ENCODE data around the gene FGF14. TPM values are rescaled to one million over a fixed set of nuclear protein-coding genes. Genes with fewer than 3 reads are reported as not detected.

FGF14 gene
- total RNA-seq, 3 donors from 2014 or later (not counting 1 experiment from before 2014, with no cell fraction given), result not detected

- H3K4me1 ChIP-seq (ENCODE audit: control insufficient read depth, insufficient read depth, low read length), result no peaks in the 10 kb centered on the region
- no peaks in the 10 kb centered on the region for H3K36me3 ChIP-seq (ENCODE audit: control insufficient read depth, insufficient read depth, low read length)
- TF ChIP-seq, protein P1, sequence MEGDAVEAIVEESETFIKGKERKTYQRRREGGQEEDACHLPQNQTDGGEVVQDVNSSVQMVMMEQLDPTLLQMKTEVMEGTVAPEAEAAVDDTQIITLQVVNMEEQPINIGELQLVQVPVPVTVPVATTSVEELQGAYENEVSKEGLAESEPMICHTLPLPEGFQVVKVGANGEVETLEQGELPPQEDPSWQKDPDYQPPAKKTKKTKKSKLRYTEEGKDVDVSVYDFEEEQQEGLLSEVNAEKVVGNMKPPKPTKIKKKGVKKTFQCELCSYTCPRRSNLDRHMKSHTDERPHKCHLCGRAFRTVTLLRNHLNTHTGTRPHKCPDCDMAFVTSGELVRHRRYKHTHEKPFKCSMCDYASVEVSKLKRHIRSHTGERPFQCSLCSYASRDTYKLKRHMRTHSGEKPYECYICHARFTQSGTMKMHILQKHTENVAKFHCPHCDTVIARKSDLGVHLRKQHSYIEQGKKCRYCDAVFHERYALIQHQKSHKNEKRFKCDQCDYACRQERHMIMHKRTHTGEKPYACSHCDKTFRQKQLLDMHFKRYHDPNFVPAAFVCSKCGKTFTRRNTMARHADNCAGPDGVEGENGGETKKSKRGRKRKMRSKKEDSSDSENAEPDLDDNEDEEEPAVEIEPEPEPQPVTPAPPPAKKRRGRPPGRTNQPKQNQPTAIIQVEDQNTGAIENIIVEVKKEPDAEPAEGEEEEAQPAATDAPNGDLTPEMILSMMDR (IDR thresholded peaks at IDR 0.05), result no peak
- H3K9me3 ChIP-seq (ENCODE audit: control insufficient read depth, insufficient read depth, low read length), result no peaks in the 10 kb centered on the region
- WGBS (ENCODE audit: insufficient coverage), result 86% methylated on average over 2 of the region's 2 CpGs
- H3K27me3 Mint-ChIP-seq (ENCODE audit: low read depth in 2 of 2), result no peaks in the 10 kb centered on the region
- ATAC-seq, result no peak
- intact Hi-C loops (cut with micrococcal nuclease), result no loop called here
- H3K9me3 Mint-ChIP-seq, result peaks cover 11 to 16% of the 10 kb centered on the region in 2 donors
- no peak overlapping the region for H3K4me3 Mint-ChIP-seq
- H3K27ac Mint-ChIP-seq, result no peak overlapping the region
- H3K4me3 ChIP-seq (ENCODE audit: low read length), result no peak overlapping the region
- H3K27me3 ChIP-seq (ENCODE audit: control insufficient read depth, insufficient read depth, low read length), result no peaks in the 10 kb centered on the region
- DNase-seq, result no peak
- H3K4me1 Mint-ChIP-seq, result no peaks in the 10 kb centered on the region
- H3K27ac ChIP-seq (ENCODE audit: low read length), result no peak overlapping the region
- no peaks in the 10 kb centered on the region for H3K36me3 Mint-ChIP-seq
Measured at GRCh38 chr13:101829484-101829883, 572.4 kb downstream of the FGF14 start.

DNA sequence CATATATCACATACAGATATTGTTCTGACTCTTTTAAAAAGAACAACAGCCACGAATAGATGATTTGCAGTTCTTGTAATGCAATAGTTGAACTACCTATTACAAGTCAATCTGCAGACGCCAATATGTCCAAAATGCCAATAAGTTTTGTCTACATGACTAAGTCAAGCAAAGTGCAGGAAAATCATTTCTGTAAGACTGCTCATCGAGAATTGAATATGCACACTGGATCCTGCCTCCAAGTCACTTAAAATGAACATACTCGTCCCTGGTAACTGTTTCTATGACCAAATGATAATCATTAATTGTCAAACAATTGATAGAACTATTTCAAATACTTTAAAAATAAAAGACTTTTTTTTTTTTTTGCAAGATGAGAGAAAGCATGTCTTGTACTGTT is 573.7 kb downstream of the FGF14 start:
- intact Hi-C loops (cut with micrococcal nuclease), result no loop called here
- Histone ChIP-seq H3K9me3 (ENCODE audit: control insufficient read depth, insufficient read depth, low read length) (no peaks in the 10 kb centered on the region), H3K4me3 (ENCODE audit: low read length) (no peak overlapping the region), H3K4me1 (ENCODE audit: control insufficient read depth, insufficient read depth, low read length) (no peaks in the 10 kb centered on the region), H3K27me3 (ENCODE audit: control insufficient read depth, insufficient read depth, low read length) (no peaks in the 10 kb centered on the region), H3K36me3 (ENCODE audit: control insufficient read depth, insufficient read depth, low read length) (no peaks in the 10 kb centered on the region), H3K27ac (ENCODE audit: low read length) (no peak overlapping the region)
- no peaks in the 10 kb centered on the region for H3K4me1 Mint-ChIP-seq
- H3K27ac Mint-ChIP-seq, result no peak overlapping the region
- no peaks in the 10 kb centered on the region for H3K36me3 Mint-ChIP-seq
- no peaks in the 10 kb centered on the region for H3K27me3 Mint-ChIP-seq (ENCODE audit: low read depth in 2 of 2)
- no peak overlapping the region for H3K4me3 Mint-ChIP-seq
- WGBS (ENCODE audit: insufficient coverage), result 66% methylated on average over 4 of the region's 4 CpGs
- TF ChIP-seq, protein P1 (IDR thresholded peaks at IDR 0.05), result no peak
- ATAC-seq, result no peak
- no peak for DNase-seq
- H3K9me3 Mint-ChIP-seq, result peaks cover 11 to 14% of the 10 kb centered on the region in 2 donors

DNA sequence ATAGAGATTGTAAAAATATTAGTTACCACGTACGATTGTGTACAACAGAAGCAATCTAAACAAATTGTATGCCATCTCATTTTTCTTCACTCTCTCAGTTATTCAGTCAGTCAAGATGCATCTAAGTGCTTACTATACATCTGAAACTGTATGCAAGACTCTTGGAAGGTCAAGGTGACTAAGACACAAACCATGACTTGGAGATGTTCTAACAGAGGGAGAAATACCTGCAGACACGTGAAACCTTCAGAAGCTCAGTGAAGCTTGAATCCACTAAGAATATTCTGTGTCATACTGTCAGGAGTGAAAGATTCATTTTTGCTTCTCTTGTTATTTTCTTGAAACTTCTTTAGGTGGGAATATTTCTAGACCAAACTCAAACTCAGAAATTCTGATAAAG is 584.0 kb downstream of the FGF14 start:
- WGBS (ENCODE audit: insufficient coverage), result 94% methylated on average over 3 of the region's 3 CpGs
- Mint-ChIP-seq H3K9me3 (peaks cover 2 to 6% of the 10 kb centered on the region in 2 donors), H3K4me1 (no peaks in the 10 kb centered on the region), H3K36me3 (no peaks in the 10 kb centered on the region), H3K27me3 (ENCODE audit: low read depth in 2 of 2) (no peaks in the 10 kb centered on the region), H3K4me3 (no peak overlapping the region), H3K27ac (no peak overlapping the region)
- H3K4me1 ChIP-seq (ENCODE audit: control insufficient read depth, insufficient read depth, low read length), result no peaks in the 10 kb centered on the region
- no peaks in the 10 kb centered on the region for H3K27me3 ChIP-seq (ENCODE audit: control insufficient read depth, insufficient read depth, low read length)
- H3K27ac ChIP-seq (ENCODE audit: low read length), result no peak overlapping the region
- no peak for ATAC-seq
- H3K36me3 ChIP-seq (ENCODE audit: control insufficient read depth, insufficient read depth, low read length), result no peaks in the 10 kb centered on the region
- no peak overlapping the region for H3K4me3 ChIP-seq (ENCODE audit: low read length)
- intact Hi-C loops (cut with micrococcal nuclease), result no loop called here
- TF ChIP-seq, protein P1 (IDR thresholded peaks at IDR 0.05), result no peak
- H3K9me3 ChIP-seq (ENCODE audit: control insufficient read depth, insufficient read depth, low read length), result no peaks in the 10 kb centered on the region
- no peak for DNase-seq

DNA sequence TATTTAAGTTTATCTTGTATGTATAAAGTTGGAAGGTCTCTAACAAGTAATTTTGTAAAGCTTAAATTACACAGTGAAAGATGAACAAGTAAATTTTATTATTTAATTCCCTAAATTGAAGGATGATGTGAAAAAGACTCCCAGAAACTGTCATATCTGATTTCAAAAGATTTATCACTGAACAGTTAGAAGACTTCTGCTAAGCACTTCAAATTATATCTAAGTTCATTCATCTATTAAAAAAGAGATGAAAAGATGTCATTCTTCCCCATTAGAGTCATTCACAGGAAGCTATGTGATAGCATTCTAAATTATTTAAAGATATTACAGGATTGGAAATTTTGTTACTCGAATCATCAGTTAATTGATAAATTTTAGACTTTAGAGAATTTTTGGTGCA is 590.0 kb downstream of the FGF14 start:
- no peak for ATAC-seq
- no peaks in the 10 kb centered on the region for H3K9me3 ChIP-seq (ENCODE audit: control insufficient read depth, insufficient read depth, low read length)
- H3K4me3 ChIP-seq (ENCODE audit: low read length), result no peak overlapping the region
- no peaks in the 10 kb centered on the region for H3K36me3 ChIP-seq (ENCODE audit: control insufficient read depth, insufficient read depth, low read length)
- peaks cover 2 to 6% of the 10 kb centered on the region in 2 donors for H3K9me3 Mint-ChIP-seq
- H3K27me3 Mint-ChIP-seq (ENCODE audit: low read depth in 2 of 2), result no peaks in the 10 kb centered on the region
- no peaks in the 10 kb centered on the region for H3K36me3 Mint-ChIP-seq
- no peak for DNase-seq
- no peaks in the 10 kb centered on the region for H3K4me1 ChIP-seq (ENCODE audit: control insufficient read depth, insufficient read depth, low read length)
- no peak overlapping the region for H3K27ac Mint-ChIP-seq
- WGBS (ENCODE audit: insufficient coverage), result 71% methylated on average over 1 of the region's 1 CpG
- intact Hi-C loops (cut with micrococcal nuclease), result no loop called here
- no peaks in the 10 kb centered on the region for H3K27me3 ChIP-seq (ENCODE audit: control insufficient read depth, insufficient read depth, low read length)
- no peak overlapping the region for H3K27ac ChIP-seq (ENCODE audit: low read length)
- TF ChIP-seq, protein P1 (IDR thresholded peaks at IDR 0.05), result no peak
- H3K4me1 Mint-ChIP-seq, result no peaks in the 10 kb centered on the region
- H3K4me3 Mint-ChIP-seq, result no peak overlapping the region

All from natural killer cell (primary cell).